ENCODE data around the gene SULF2. TPM values are rescaled to one million over a fixed set of nuclear protein-coding genes. Genes with fewer than 3 reads are reported as not detected.
A peak's percentile ranks its signal among the peaks of the same experiment; 100 is the strongest.

SULF2 gene
- total RNA-seq, 1 donor from 2014 or later = 22.9 TPM

- peak overlapping the region; percentile 6 for H3K4me3 Mint-ChIP-seq
- no peaks in the 10 kb centered on the region for H3K36me3 Mint-ChIP-seq (ENCODE audit: low read depth)
- no peak overlapping the region for H3K27ac Mint-ChIP-seq (ENCODE audit: unreplicated experiment)
- DNase-seq (ENCODE audit: low read depth, low spot score) = no peak
- no peaks in the 10 kb centered on the region for H3K9me3 Mint-ChIP-seq
- peaks cover 11% of the 10 kb centered on the region for H3K27me3 Mint-ChIP-seq (ENCODE audit: low read depth)
- H3K4me1 Mint-ChIP-seq = peaks cover 56% of the 10 kb centered on the region
- TF ChIP-seq CTCF (conservative IDR thresholded peaks at IDR 0.05) = no peak
These were observed 4.7 kb upstream of the SULF2 start for GRCh38 chr20:47789764-47790579.

GRCh38 chr20:47789081-47789763 lies 3.9 kb upstream of the SULF2 start:
- Mint-ChIP-seq H3K27me3 (ENCODE audit: low read depth) (peaks cover 16% of the 10 kb centered on the region), H3K27ac (ENCODE audit: unreplicated experiment) (no peak overlapping the region), H3K9me3 (no peaks in the 10 kb centered on the region), H3K36me3 (ENCODE audit: low read depth) (no peaks in the 10 kb centered on the region), H3K4me3 (peak overlapping the region; percentile 69), H3K4me1 (peaks cover 61% of the 10 kb centered on the region)
- peak; percentile 20 for DNase-seq (ENCODE audit: low read depth, low spot score)
- no peak for TF ChIP-seq CTCF (conservative IDR thresholded peaks at IDR 0.05)

GRCh38 chr20:47788741-47789080 lies 3.4 kb upstream of the SULF2 start:
- DNase-seq (ENCODE audit: low read depth, low spot score) = no peak
- Mint-ChIP-seq H3K36me3 (ENCODE audit: low read depth) (no peaks in the 10 kb centered on the region), H3K4me1 (peaks cover 66% of the 10 kb centered on the region), H3K27me3 (ENCODE audit: low read depth) (peaks cover 21% of the 10 kb centered on the region), H3K9me3 (no peaks in the 10 kb centered on the region), H3K27ac (ENCODE audit: unreplicated experiment) (peak overlapping the region; percentile 2), H3K4me3 (peak overlapping the region; percentile 69)
- no peak for TF ChIP-seq CTCF (conservative IDR thresholded peaks at IDR 0.05)

GRCh38 chr20:47786765-47787107 lies 1.5 kb upstream of the SULF2 start:
- Mint-ChIP-seq H3K9me3 (no peaks in the 10 kb centered on the region), H3K4me1 (peaks cover 73% of the 10 kb centered on the region), H3K27me3 (ENCODE audit: low read depth) (peaks cover 33% of the 10 kb centered on the region), H3K4me3 (peak overlapping the region; percentile 89), H3K27ac (ENCODE audit: unreplicated experiment) (no peak overlapping the region), H3K36me3 (ENCODE audit: low read depth) (no peaks in the 10 kb centered on the region)
- DNase-seq (ENCODE audit: low read depth, low spot score) = no peak
- TF ChIP-seq CTCF (conservative IDR thresholded peaks at IDR 0.05) = peak; percentile 1

GRCh38 chr20:47785854-47786764 lies 828 bp upstream of the SULF2 start:
- DNase-seq (ENCODE audit: low read depth, low spot score) = peak; percentile 75
- Mint-ChIP-seq H3K4me3 (peak overlapping the region; percentile 89), H3K27me3 (ENCODE audit: low read depth) (peaks cover 33% of the 10 kb centered on the region), H3K36me3 (ENCODE audit: low read depth) (no peaks in the 10 kb centered on the region), H3K27ac (ENCODE audit: unreplicated experiment) (peak overlapping the region; percentile 86), H3K4me1 (peaks cover 68% of the 10 kb centered on the region), H3K9me3 (no peaks in the 10 kb centered on the region)
- peak; percentile 85 for TF ChIP-seq CTCF (conservative IDR thresholded peaks at IDR 0.05)
